ENCODE measurements around the gene HIRA.

- no peak for TF ChIP-seq CTCF (IDR thresholded peaks at IDR 0.05 in 8 of 11, conservative IDR thresholded peaks at IDR 0.05 in 3 of 11)
- TF ChIP-seq POLR2AphosphoS5 (IDR thresholded peaks at IDR 0.05) = no peak
These were observed 70.7 kb downstream of the HIRA start for GRCh38 chr22:19360862-19361261.
